ENCODE results near the gene ANXA9. TPM values are rescaled to one million over a fixed set of nuclear protein-coding genes. Genes with fewer than 3 reads are reported as not detected.

Gene ANXA9
- total RNA-seq, 1 donor from 2014 or later, result 1.2 TPM

DNA sequence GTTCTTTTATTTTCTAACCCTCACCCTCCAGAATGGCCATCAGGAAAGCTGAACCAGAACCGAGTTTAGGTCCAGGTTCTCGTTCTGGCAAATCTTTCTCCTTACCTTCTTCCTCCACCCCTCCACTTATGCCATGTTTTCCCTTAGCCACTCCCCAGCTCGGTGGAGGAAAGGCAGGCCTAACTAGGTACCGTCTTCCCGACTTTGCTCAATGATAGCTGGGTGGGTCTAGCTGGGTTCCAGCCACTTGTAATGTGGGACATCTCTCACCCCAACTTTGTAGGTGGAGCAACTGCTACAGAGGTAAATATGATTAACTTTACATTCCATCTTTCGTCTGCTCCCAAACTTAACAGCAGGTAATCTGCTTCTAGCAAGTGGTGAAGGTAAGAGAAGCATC, 54.9 kb downstream of the ANXA9 start:
- H3K9me3 Mint-ChIP-seq, result no peaks in the 10 kb centered on the region
- H3K27me3 Mint-ChIP-seq (ENCODE audit: low read depth), result no peaks in the 10 kb centered on the region
- TF ChIP-seq, protein P1, sequence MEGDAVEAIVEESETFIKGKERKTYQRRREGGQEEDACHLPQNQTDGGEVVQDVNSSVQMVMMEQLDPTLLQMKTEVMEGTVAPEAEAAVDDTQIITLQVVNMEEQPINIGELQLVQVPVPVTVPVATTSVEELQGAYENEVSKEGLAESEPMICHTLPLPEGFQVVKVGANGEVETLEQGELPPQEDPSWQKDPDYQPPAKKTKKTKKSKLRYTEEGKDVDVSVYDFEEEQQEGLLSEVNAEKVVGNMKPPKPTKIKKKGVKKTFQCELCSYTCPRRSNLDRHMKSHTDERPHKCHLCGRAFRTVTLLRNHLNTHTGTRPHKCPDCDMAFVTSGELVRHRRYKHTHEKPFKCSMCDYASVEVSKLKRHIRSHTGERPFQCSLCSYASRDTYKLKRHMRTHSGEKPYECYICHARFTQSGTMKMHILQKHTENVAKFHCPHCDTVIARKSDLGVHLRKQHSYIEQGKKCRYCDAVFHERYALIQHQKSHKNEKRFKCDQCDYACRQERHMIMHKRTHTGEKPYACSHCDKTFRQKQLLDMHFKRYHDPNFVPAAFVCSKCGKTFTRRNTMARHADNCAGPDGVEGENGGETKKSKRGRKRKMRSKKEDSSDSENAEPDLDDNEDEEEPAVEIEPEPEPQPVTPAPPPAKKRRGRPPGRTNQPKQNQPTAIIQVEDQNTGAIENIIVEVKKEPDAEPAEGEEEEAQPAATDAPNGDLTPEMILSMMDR (IDR thresholded peaks at IDR 0.05; ENCODE audit: unreplicated experiment), result no peak
- H3K4me1 Mint-ChIP-seq, result peaks cover 15% of the 10 kb centered on the region
- peak overlapping the region; percentile 8 for H3K27ac Mint-ChIP-seq
- H3K36me3 Mint-ChIP-seq, result peaks cover 26% of the 10 kb centered on the region
- no peak overlapping the region for H3K4me3 Mint-ChIP-seq
- DNase-seq (ENCODE audit: low spot score in 2 of 2, unreplicated experiment in 2 of 2), result no peak

GRCh38 chr1:151039521-151039920, 57.4 kb downstream of the ANXA9 start:
- Mint-ChIP-seq H3K36me3 (peaks cover 18% of the 10 kb centered on the region), H3K9me3 (no peaks in the 10 kb centered on the region), H3K27me3 (ENCODE audit: low read depth) (no peaks in the 10 kb centered on the region), H3K4me1 (peaks cover 15% of the 10 kb centered on the region), H3K27ac (no peak overlapping the region), H3K4me3 (no peak overlapping the region)
- DNase-seq (ENCODE audit: low spot score in 2 of 2, unreplicated experiment in 2 of 2), result no peak
- TF ChIP-seq, protein P1 (IDR thresholded peaks at IDR 0.05; ENCODE audit: unreplicated experiment), result no peak

DNA sequence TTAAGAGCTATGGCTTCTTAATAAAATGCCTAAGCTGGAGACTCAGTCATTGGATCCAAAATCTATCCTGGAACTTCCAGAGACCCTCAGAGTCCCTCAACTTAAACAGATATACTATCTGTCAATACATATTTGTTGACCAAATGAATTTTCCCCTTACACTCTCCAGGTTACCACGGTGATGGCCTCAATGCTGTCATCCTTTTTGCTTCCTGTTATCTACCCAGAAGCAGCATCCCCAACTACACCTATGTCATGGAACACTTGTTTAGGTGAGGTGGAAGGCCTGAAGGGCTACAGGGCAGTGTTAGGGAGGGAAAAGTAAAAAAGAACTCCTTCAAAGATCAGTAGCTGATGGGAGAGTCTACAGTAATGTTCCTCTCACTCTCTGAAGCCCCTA, 61.1 kb downstream of the ANXA9 start:
- TF ChIP-seq, protein P1 (IDR thresholded peaks at IDR 0.05; ENCODE audit: unreplicated experiment), result no peak
- Mint-ChIP-seq H3K4me1 (peaks cover 8% of the 10 kb centered on the region), H3K27ac (no peak overlapping the region), H3K36me3 (peaks cover 3% of the 10 kb centered on the region), H3K4me3 (no peak overlapping the region), H3K27me3 (ENCODE audit: low read depth) (no peaks in the 10 kb centered on the region), H3K9me3 (no peaks in the 10 kb centered on the region)
- no peak for DNase-seq (ENCODE audit: low spot score in 2 of 2, unreplicated experiment in 2 of 2)

Other genes starting within 250 kb of the ANXA9 start
- gene CTSS, start 216.5 kb upstream of the ANXA9 start, total RNA-seq, result 2.1 to 3.1 TPM (median 2.6 TPM) in 3 replicates
- 24.3 to 28.3 TPM (median 27.5 TPM) in 3 replicates for gene CTSK, start 174.0 kb upstream of the ANXA9 start, total RNA-seq
- 56.1 to 58.4 TPM (median 57.3 TPM) in 3 replicates for gene ARNT, start 105.7 kb upstream of the ANXA9 start, total RNA-seq
- gene CTXND2, start 95.2 kb upstream of the ANXA9 start, total RNA-seq, result not detected in 3 replicates
- gene SETDB1, start 55.9 kb upstream of the ANXA9 start, total RNA-seq, result 101 to 103 TPM (median 101 TPM) in 3 replicates
- gene CERS2, start 7.5 kb upstream of the ANXA9 start, total RNA-seq, result 127 to 137 TPM (median 132 TPM) in 3 replicates
- 29.7 to 31.7 TPM (median 30.9 TPM) in 3 replicates for gene MINDY1, start 24.6 kb downstream of the ANXA9 start, total RNA-seq
- gene PRUNE1, start 26.2 kb downstream of the ANXA9 start, total RNA-seq, result 25.0 to 25.8 TPM (median 25.4 TPM) in 3 replicates
- 4.2 to 5.7 TPM (median 4.6 TPM) in 3 replicates for gene BNIPL, start 54.3 kb downstream of the ANXA9 start, total RNA-seq
- 4.2 to 4.6 TPM (median 4.2 TPM) in 3 replicates for gene C1orf56, start 65.5 kb downstream of the ANXA9 start, total RNA-seq
- gene CDC42SE1, start 77.3 kb downstream of the ANXA9 start, total RNA-seq, result 93.4 to 97.8 TPM (median 97.0 TPM) in 3 replicates
- gene MLLT11, start 78.1 kb downstream of the ANXA9 start, total RNA-seq, result 16.3 to 18.9 TPM (median 16.9 TPM) in 3 replicates
- gene GABPB2, start 88.5 kb downstream of the ANXA9 start, total RNA-seq, result 10.5 to 11.9 TPM (median 11.6 TPM) in 3 replicates
- gene SEMA6C, start 164.3 kb downstream of the ANXA9 start, total RNA-seq, result 14.9 to 15.0 TPM (median 14.9 TPM) in 3 replicates
- not detected in 3 replicates for gene TNFAIP8L2, start 174.4 kb downstream of the ANXA9 start, total RNA-seq
- gene LYSMD1, start 183.6 kb downstream of the ANXA9 start, total RNA-seq, result 9.9 to 11.8 TPM (median 11.4 TPM) in 3 replicates
- 34.9 to 37.1 TPM (median 36.9 TPM) in 3 replicates for gene SCNM1, start 183.9 kb downstream of the ANXA9 start, total RNA-seq
- gene TMOD4, start 193.7 kb downstream of the ANXA9 start, total RNA-seq, result 0.77 to 1.7 TPM (median 1.1 TPM) in 3 replicates
- gene VPS72, start 207.9 kb downstream of the ANXA9 start, total RNA-seq, result 76.8 to 87.2 TPM (median 82.3 TPM) in 3 replicates
- 122 to 130 TPM (median 124 TPM) in 3 replicates for gene PIP5K1A, start 216.3 kb downstream of the ANXA9 start, total RNA-seq